HG02973 (cell line): ENCODE data around the gene RDH16.
"Not testable (repeated sequence)": the region's sequence is repeated elsewhere in the genome, so short reads cannot be mapped to it uniquely, and the experiment has no call there.

ENCODE experiments used
- ATAC-seq: cut with Tn5 transposase; IDR thresholded peaks from one replicate; pipeline ENCODE4 v1.9.1; 2021; ENCODE audit warnings: moderate library complexity; ENCODE audit not compliant: unreplicated experiment

The RDH16 gene

DNA sequence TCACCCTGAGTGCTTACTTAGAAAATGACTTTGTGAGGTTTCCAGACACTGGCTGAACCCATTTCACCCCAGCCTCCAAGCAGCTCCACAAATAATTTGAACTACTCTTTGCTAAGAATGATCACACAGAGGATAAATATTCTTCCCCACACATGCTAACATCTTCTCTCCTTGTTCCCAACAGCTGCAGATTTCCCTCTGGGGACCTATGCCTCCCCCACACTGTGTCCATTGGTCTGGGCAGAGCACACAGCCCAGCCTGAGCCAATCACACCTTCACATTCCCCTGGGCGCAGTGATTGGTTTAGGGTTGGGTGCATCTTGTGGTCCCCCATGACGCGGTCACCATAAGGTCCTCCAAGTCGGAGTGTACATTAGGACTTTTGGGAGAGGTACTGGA lies 30.1 kb downstream of the RDH16 start:
- no peak for ATAC-seq

- no peak for ATAC-seq
Observed at GRCh38 chr12:56922031-56922430, 35.4 kb downstream of the RDH16 start.

DNA sequence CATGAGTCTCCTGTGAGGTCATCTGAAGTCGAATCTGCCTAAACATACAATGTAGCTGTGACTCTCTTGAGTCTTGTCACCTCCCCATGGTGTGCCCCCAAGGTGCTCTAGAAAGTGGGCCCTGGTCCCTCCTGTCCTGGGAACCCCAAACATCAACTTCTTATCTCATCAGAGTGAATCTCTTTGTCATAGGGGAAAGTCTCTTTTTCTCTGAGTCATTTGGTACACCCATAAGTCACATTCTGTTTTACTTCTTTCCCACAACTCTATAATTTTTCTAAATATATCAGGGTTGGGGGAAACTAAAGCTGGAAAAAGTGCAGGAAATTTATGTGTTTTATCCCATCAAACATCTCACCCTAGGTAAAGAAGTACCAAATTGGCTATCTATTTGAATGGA lies 36.1 kb downstream of the RDH16 start:
- ATAC-seq: no peak

DNA sequence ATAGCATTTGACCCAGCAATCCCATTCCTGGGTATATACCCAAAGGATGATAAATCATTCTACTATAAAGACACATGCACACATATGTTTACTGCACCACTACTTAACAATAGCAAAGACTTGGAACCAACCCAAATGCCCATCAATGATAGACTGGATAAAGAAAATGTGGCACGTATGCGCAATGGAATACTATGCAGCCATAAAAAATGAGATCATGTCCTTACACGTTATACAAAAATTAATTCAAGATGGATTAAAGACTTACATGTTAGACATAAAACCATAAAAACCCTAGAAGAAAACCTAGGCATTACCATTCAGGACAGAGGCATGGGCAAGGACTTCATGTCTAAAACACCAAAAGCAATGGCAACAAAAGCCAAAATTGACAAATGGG lies 39.3 kb downstream of the RDH16 start:
- ATAC-seq: not testable (repeated sequence)

DNA sequence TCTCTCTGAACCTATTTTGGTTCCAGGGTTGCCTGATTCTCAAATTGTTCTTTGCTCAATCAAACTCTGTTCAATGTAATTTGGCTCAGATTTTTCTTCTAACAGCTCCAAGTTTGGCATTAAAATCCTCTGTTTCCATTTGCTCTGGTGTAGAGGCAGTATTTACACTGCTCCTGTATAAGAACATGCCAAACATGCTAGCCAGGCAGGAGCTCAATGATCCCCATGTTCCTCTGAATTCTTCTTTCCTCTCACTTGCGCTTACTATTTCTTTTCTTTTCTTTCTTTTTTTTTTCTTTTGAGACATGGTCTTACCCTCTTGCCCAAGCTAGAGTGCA lies 40.4 kb downstream of the RDH16 start:
- ATAC-seq: no peak

- no peak for ATAC-seq
Observed at GRCh38 chr12:56916296-56916995, 41.0 kb downstream of the RDH16 start.

- no peak for ATAC-seq
Observed at GRCh38 chr12:56914724-56915123, 42.7 kb downstream of the RDH16 start.

DNA sequence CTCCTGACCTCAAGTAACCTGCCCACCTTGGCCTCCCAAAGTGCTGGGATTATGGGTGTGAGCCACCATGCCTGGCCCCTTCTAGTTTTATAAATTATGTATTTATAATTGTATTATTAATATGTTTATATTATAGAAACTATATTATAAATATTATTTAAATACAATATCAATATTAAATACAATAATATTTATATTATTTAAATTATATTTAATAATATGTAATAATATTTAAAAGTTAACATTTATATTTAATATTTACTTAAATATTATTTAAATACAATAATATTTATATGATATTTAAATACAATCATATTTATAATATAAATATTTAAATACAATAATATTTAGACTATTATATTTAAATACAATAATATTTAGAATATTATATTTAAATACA lies 43.2 kb downstream of the RDH16 start:
- no peak for ATAC-seq

DNA sequence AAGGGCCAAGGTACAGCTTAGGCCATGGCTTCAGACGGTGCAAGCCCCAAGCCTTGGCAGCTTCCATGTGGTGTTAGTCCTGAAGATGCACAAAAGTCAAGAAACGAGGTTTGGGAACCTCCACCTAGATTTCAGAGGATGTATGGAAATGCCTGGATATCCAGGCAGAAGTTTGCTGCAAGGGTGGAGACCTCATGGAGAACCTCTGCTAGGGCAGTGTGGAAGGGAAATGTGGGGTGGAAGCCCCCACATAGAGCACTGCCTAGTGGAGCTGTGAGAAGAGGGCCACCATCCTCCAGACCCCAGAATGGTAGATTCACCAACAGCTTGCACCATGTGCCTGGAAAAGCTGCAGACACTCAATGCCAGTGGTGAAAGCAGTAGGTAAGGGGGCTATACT lies 48.0 kb downstream of the RDH16 start:
- not testable (repeated sequence) for ATAC-seq

GRCh38 chr12:56908136-56908535 lies 49.3 kb downstream of the RDH16 start:
- no peak for ATAC-seq

DNA sequence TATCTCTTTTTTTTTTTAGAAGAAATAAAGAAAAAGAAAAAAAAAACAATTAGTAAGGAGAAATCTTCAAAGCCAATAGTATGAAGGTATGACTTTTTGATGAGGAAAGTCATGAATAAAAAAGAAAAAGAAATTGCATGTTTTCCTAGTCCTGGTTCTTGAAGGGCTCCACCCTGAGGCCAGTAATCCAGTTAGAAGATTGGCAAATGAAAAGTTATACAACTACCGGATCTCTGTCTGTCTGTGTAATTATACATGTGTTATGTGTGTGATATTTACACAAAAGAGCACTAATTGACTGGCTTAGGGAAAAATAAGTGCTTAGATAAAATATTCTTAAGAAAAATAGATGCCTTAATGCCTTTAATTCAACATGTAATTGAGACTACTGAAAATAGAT lies 51.6 kb downstream of the RDH16 start:
- ATAC-seq: no peak

GRCh38 chr12:56903374-56903773 lies 54.0 kb downstream of the RDH16 start:
- no peak for ATAC-seq
